HUDEP-2 (cell line): Measurements from ENCODE around the gene EIF2S3.
"Not testable (repeated sequence)": the region's sequence is repeated elsewhere in the genome, so short reads cannot be mapped to it uniquely, and the experiment has no call there.

Experiments
- DNase-seq, 76 experiments: peaks; one replicate each; lab custom pipeline; 2025; ENCODE audit not compliant: unreplicated experiment in 76 of 76; lab: John Stamatoyannopoulos, UW

Gene EIF2S3

GRCh38 chrX:24046060-24046459 lies 8.7 kb upstream of the EIF2S3 start:
- DNase-seq = not testable (repeated sequence)

- DNase-seq = not testable (repeated sequence)
These were observed 5.1 kb upstream of the EIF2S3 start for GRCh38 chrX:24049643-24050042.

- DNase-seq = peak in 12 of 76 experiments; percentile 0 to 10 (median 2)
These were observed 4.0 kb upstream of the EIF2S3 start for GRCh38 chrX:24050522-24051318.

GRCh38 chrX:24055043-24055356 lies 244 bp downstream of the EIF2S3 start:
- DNase-seq = peak in 1 of 76 experiments; percentile 16

GRCh38 chrX:24063488-24063887 lies 8.7 kb downstream of the EIF2S3 start:
- DNase-seq = no peak

GRCh38 chrX:24069877-24070276 lies 15.1 kb downstream of the EIF2S3 start:
- no peak for DNase-seq

- DNase-seq = no peak
These were observed 24.7 kb downstream of the EIF2S3 start for GRCh38 chrX:24079411-24079810.

- not testable (repeated sequence) for DNase-seq
These were observed 25.5 kb downstream of the EIF2S3 start for GRCh38 chrX:24080245-24080644.

- DNase-seq = no peak
These were observed 25.9 kb downstream of the EIF2S3 start for GRCh38 chrX:24080704-24081103.

- DNase-seq = peak in 72 of 76 experiments; percentile 0 to 76 (median 40)
These were observed 27.0 kb downstream of the EIF2S3 start for GRCh38 chrX:24081661-24082154.

- DNase-seq = no peak
These were observed 27.7 kb downstream of the EIF2S3 start for GRCh38 chrX:24082447-24082846.

- DNase-seq = no peak
These were observed 30.3 kb downstream of the EIF2S3 start for GRCh38 chrX:24085101-24085500.

- DNase-seq = no peak
These were observed 35.8 kb downstream of the EIF2S3 start for GRCh38 chrX:24090300-24091200.

- no peak for DNase-seq
These were observed 39.0 kb downstream of the EIF2S3 start for GRCh38 chrX:24093746-24094145.

- no peak for DNase-seq
These were observed 43.0 kb downstream of the EIF2S3 start for GRCh38 chrX:24097741-24098260.

GRCh38 chrX:24098932-24099331 lies 44.2 kb downstream of the EIF2S3 start:
- DNase-seq = no peak

- no peak for DNase-seq
These were observed 44.6 kb downstream of the EIF2S3 start for GRCh38 chrX:24099394-24099793.

- peak in 2 of 76 experiments; percentile 1 to 8 for DNase-seq
These were observed 46.0 kb downstream of the EIF2S3 start for GRCh38 chrX:24100713-24101112.

- DNase-seq = no peak
These were observed 55.3 kb downstream of the EIF2S3 start for GRCh38 chrX:24110069-24110468.

- DNase-seq = no peak
These were observed 58.4 kb downstream of the EIF2S3 start for GRCh38 chrX:24113181-24113580.

GRCh38 chrX:24117258-24117657 lies 62.5 kb downstream of the EIF2S3 start:
- DNase-seq = no peak
